HFFc6 (cell line): Measurements from ENCODE around the gene ITPR1. TPM values are rescaled to one million over a fixed set of nuclear protein-coding genes. Genes with fewer than 3 reads are reported as not detected.

ENCODE experiments used
- DNase-seq: peaks from one replicate; pipeline ENCODE4 v3.0.0-alpha.2; 2018
- H3K27ac Mint-ChIP-seq: 2 replicates; pipeline ENCODE4 v1.8.0; 2020; ENCODE audit warnings: mild to moderate bottlenecking, mixed read lengths
- H3K27me3 Mint-ChIP-seq: 2 replicates; pipeline ENCODE4 v1.8.0; 2021; ENCODE audit warnings: mild to moderate bottlenecking, moderate library complexity, mixed read lengths; ENCODE audit not compliant: insufficient read depth
- H3K36me3 Mint-ChIP-seq: 2 replicates; pipeline ENCODE4 v1.8.0; 2021; ENCODE audit warnings: low read depth, mixed read lengths
- H3K4me1 Mint-ChIP-seq: 2 replicates; pipeline ENCODE4 v1.8.0; 2020; ENCODE audit warnings: low read depth, mixed read lengths
- H3K4me3 Mint-ChIP-seq: 2 replicates; pipeline ENCODE4 v1.8.0; 2020; ENCODE audit warnings: mild to moderate bottlenecking, moderate library complexity, mixed read lengths
- H3K9me3 Mint-ChIP-seq: 2 replicates; pipeline ENCODE4 v1.8.0; 2020; ENCODE audit warnings: mild to moderate bottlenecking, mixed read lengths
- total RNA-seq, 6 experiments: library from RNA; stranded (reverse); fragmentation: NEBNext Ultra II Directional; extraction: Animal tissue kit (Norgen Biotek cat#: 25700); gene quantifications; 2 replicates in 1 of 6; 3 replicates in 5 of 6; pipeline ENCODE4 v1.2.3, GENCODE V29; 2021
- TF ChIP-seq, protein P1 (sequence below): fragments of 200-600 bp; sonication (generic); IDR thresholded peaks from 2 replicates; pipeline ENCODE4 v1.5.0; 2021; ENCODE audit warnings: antibody characterized with exemption, mild to moderate bottlenecking

Gene ITPR1
- total RNA-seq, 6 experiments from 2014 or later, result 4.9 to 8.3 (median 6.1) TPM

GRCh38 chr3:4583416-4583815, 90.3 kb downstream of the ITPR1 start:
- no peaks in the 10 kb centered on the region for H3K9me3 Mint-ChIP-seq
- peak overlapping the region; percentile 70; the same call in 1 of the 2 replicates for H3K4me3 Mint-ChIP-seq
- DNase-seq, result no peak
- no peak overlapping the region; the same call in 1 of the 2 replicates for H3K27ac Mint-ChIP-seq
- H3K4me1 Mint-ChIP-seq, result peaks cover 38% of the 10 kb centered on the region
- TF ChIP-seq, protein P1, sequence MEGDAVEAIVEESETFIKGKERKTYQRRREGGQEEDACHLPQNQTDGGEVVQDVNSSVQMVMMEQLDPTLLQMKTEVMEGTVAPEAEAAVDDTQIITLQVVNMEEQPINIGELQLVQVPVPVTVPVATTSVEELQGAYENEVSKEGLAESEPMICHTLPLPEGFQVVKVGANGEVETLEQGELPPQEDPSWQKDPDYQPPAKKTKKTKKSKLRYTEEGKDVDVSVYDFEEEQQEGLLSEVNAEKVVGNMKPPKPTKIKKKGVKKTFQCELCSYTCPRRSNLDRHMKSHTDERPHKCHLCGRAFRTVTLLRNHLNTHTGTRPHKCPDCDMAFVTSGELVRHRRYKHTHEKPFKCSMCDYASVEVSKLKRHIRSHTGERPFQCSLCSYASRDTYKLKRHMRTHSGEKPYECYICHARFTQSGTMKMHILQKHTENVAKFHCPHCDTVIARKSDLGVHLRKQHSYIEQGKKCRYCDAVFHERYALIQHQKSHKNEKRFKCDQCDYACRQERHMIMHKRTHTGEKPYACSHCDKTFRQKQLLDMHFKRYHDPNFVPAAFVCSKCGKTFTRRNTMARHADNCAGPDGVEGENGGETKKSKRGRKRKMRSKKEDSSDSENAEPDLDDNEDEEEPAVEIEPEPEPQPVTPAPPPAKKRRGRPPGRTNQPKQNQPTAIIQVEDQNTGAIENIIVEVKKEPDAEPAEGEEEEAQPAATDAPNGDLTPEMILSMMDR, result no peak
- H3K36me3 Mint-ChIP-seq, result no peaks in the 10 kb centered on the region
- peaks cover 6% of the 10 kb centered on the region for H3K27me3 Mint-ChIP-seq

DNA sequence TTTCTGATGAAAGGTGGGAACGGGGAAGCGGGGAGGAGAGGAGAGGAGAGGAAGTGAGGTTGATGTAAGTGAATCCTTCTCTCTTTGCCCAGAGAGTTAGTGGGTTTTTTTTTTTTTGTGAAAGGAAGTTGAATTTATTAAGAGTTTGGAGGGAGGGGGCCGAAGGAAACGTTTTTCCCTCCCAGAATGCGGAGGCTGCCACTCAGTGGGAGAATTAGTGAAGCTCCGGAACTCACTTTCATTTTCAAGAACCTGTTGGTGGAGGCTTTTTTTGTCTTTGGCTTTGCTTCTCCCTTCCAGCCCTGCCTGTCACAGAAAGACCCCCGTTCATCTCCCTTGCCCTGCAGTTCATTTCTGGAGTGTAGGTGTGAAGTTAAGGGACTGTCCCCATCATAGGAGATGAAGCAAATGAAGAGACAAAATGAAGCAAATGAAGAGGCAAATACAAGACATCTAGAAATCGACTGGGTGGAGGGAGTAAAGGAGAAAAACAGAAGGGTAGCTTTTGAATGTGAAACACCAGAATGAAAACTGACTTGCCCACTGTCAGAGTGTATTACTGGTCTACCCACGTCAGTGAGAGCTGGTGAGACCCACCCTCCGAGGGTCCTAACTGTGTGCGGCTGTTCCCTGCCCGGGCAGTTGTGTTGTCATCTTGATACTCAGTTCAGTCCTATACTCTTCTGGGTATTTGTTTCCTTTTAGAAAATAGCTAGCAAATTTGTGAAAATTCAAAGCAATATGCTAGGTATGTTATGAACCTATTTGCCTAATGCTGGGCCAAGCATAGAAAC, 91.5 kb downstream of the ITPR1 start:
- peak overlapping the region; percentile 82 for H3K4me3 Mint-ChIP-seq
- TF ChIP-seq, protein P1, result no peak
- H3K27ac Mint-ChIP-seq, result peak overlapping the region; percentile 50; the same call in 1 of the 2 replicates
- peaks cover 44% of the 10 kb centered on the region for H3K4me1 Mint-ChIP-seq
- H3K36me3 Mint-ChIP-seq, result no peaks in the 10 kb centered on the region
- DNase-seq, result no peak
- no peaks in the 10 kb centered on the region for H3K9me3 Mint-ChIP-seq
- H3K27me3 Mint-ChIP-seq, result peaks cover 6% of the 10 kb centered on the region

DNA sequence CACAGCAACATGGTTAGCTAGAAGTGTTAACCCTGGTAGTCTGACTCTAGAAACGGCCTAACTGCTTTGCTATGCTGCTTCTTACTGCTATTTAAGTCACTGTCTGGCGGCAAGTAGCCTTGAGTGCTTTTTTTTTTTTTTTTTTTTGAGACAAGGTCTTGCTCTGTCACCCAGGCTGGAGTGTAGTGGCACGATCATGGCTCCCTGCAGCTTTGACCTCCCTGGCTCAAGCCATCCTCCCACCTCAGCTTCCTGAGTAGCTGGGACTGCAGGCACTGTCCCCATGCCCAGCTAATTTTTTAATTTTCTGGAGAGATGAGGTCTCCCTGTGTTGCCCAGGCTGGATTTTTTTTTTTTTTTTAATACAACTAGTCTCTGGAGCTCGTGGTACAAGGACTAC, 93.2 kb downstream of the ITPR1 start:
- H3K27me3 Mint-ChIP-seq, result peaks cover 6% of the 10 kb centered on the region
- TF ChIP-seq, protein P1, result no peak
- no peak overlapping the region for H3K27ac Mint-ChIP-seq
- H3K9me3 Mint-ChIP-seq, result no peaks in the 10 kb centered on the region
- no peak for DNase-seq
- no peaks in the 10 kb centered on the region for H3K36me3 Mint-ChIP-seq
- peaks cover 44% of the 10 kb centered on the region for H3K4me1 Mint-ChIP-seq
- H3K4me3 Mint-ChIP-seq, result no peak overlapping the region

- no peaks in the 10 kb centered on the region for H3K9me3 Mint-ChIP-seq
- TF ChIP-seq, protein P1, result no peak
- peaks cover 38% of the 10 kb centered on the region for H3K4me1 Mint-ChIP-seq
- no peak overlapping the region for H3K27ac Mint-ChIP-seq
- DNase-seq, result no peak
- no peak overlapping the region for H3K4me3 Mint-ChIP-seq
- peaks cover 4% of the 10 kb centered on the region for H3K27me3 Mint-ChIP-seq
- no peaks in the 10 kb centered on the region; the same call in 1 of the 2 replicates for H3K36me3 Mint-ChIP-seq
Measured at GRCh38 chr3:4587061-4587837, 94.1 kb downstream of the ITPR1 start.

GRCh38 chr3:4587838-4588105, 94.6 kb downstream of the ITPR1 start:
- TF ChIP-seq, protein P1, result no peak
- peaks cover 6% of the 10 kb centered on the region for H3K27me3 Mint-ChIP-seq
- no peaks in the 10 kb centered on the region; the same call in 1 of the 2 replicates for H3K36me3 Mint-ChIP-seq
- H3K9me3 Mint-ChIP-seq, result no peaks in the 10 kb centered on the region
- H3K4me1 Mint-ChIP-seq, result peaks cover 33% of the 10 kb centered on the region
- no peak overlapping the region for H3K4me3 Mint-ChIP-seq
- DNase-seq, result no peak
- no peak overlapping the region for H3K27ac Mint-ChIP-seq
